OCI-LY1 (cell line): ENCODE measurements around the gene DNAH9.

ENCODE experiments used
- H2AFZ ChIP-seq: fragments of 200-600 bp; sonication (generic), shearing (Covaris generic); 2 replicates; pipeline ENCODE4 v1.6.0; 2014; ENCODE audit warnings: antibody characterized with exemption, mild to moderate bottlenecking, low read length
- H3F3A ChIP-seq: fragments of 200-600 bp; sonication (generic), shearing (Covaris generic); 2 replicates; pipeline ENCODE4 v1.6.0; 2014; ENCODE audit warnings: mild to moderate bottlenecking, antibody characterized with exemption, low read length, moderate library complexity; ENCODE audit not compliant: insufficient read depth
- H3K27ac ChIP-seq: fragments of 200-600 bp; sonication (generic); 2 replicates; pipeline ENCODE4 v1.5.1; 2014; ENCODE audit warnings: low read length, mixed run types, mild to moderate bottlenecking, low read depth; ENCODE audit not compliant: poor library complexity, severe bottlenecking
- H3K27me3 ChIP-seq: fragments of 200-600 bp; sonication (generic); 2 replicates; pipeline ENCODE4 v1.6.0; 2014; ENCODE audit warnings: antibody characterized with exemption, mild to moderate bottlenecking, low read length, moderate library complexity; ENCODE audit not compliant: insufficient read depth
- H3K36me3 ChIP-seq: fragments of 200-600 bp; sonication (generic); 2 replicates; pipeline ENCODE4 v1.6.1; 2014; ENCODE audit warnings: mild to moderate bottlenecking, antibody characterized with exemption, low read length, moderate library complexity, mixed read lengths; ENCODE audit not compliant: insufficient read depth
- H3K4me1 ChIP-seq: fragments of 200-600 bp; sonication (generic); 2 replicates; pipeline ENCODE4 v1.5.1; 2014; ENCODE audit warnings: mild to moderate bottlenecking, low read length, moderate library complexity; ENCODE audit not compliant: insufficient read depth, severe bottlenecking
- H3K4me2 ChIP-seq: fragments of 200-600 bp; sonication (generic), shearing (Covaris generic); 2 replicates; pipeline ENCODE4 v1.6.1; 2014; ENCODE audit warnings: low read length
- H3K4me3 ChIP-seq: fragments of 200-600 bp; sonication (generic); 2 replicates; pipeline ENCODE4 v1.5.1; 2014; ENCODE audit warnings: low read length, low read depth, mild to moderate bottlenecking, mixed read lengths; ENCODE audit not compliant: poor library complexity, severe bottlenecking
- H3K79me2 ChIP-seq: fragments of 200-600 bp; shearing (Covaris generic); 2 replicates; pipeline ENCODE4 v1.6.1; 2016; ENCODE audit warnings: mixed run types, low read length, mixed read lengths; ENCODE audit not compliant: insufficient read depth
- H3K9ac ChIP-seq: fragments of 200-600 bp; sonication (generic), shearing (Covaris generic); 2 replicates; pipeline ENCODE4 v1.6.1; 2014; ENCODE audit warnings: mild to moderate bottlenecking, low read length, mixed read lengths
- H3K9me2 ChIP-seq: fragments of 200-600 bp; sonication (generic), shearing (Covaris generic); 2 replicates; pipeline ENCODE4 v1.6.1; 2014; ENCODE audit warnings: low read depth, mild to moderate bottlenecking, low read length, mixed read lengths
- H3K9me3 ChIP-seq: fragments of 200-600 bp; shearing (Covaris generic); 2 replicates; pipeline ENCODE4 v1.6.1; 2014; ENCODE audit warnings: low read length, mixed read lengths
- H4K20me1 ChIP-seq: fragments of 200-600 bp; sonication (generic), shearing (Covaris generic); 2 replicates; pipeline ENCODE4 v1.6.0; 2016; ENCODE audit warnings: mild to moderate bottlenecking, low read length; ENCODE audit not compliant: insufficient read depth
- CTCF ChIP-seq: fragments of 200-600 bp; sonication (generic), shearing (Covaris generic); IDR thresholded peaks from 2 replicates; pipeline ENCODE4 v1.5.1; 2017; ENCODE audit warnings: mild to moderate bottlenecking, antibody characterized with exemption, low read length, moderate library complexity, mixed read lengths
- EZH2 ChIP-seq: fragments of 200-600 bp; sonication (generic), shearing (Covaris generic); IDR thresholded peaks from 2 replicates; pipeline ENCODE4 v1.8.0; 2017; ENCODE audit warnings: borderline replicate concordance, mixed run types, mild to moderate bottlenecking, antibody characterized with exemption, low read length, moderate library complexity, mixed read lengths

Gene DNAH9

GRCh38 chr17:11739351-11739750 is 141.1 kb downstream of the DNAH9 start:
- H3K9ac ChIP-seq, result no peak overlapping the region
- no peak for TF ChIP-seq EZH2
- TF ChIP-seq CTCF, result no peak
- no peaks in the 10 kb centered on the region for H3K79me2 ChIP-seq
- H3K4me2 ChIP-seq, result no peak overlapping the region
- H3K9me3 ChIP-seq, result no peaks in the 10 kb centered on the region
- no peak overlapping the region for H3K4me3 ChIP-seq
- H3K36me3 ChIP-seq, result no peaks in the 10 kb centered on the region
- H3F3A ChIP-seq, result no peaks in the 10 kb centered on the region
- no peaks in the 10 kb centered on the region for H4K20me1 ChIP-seq
- no peak overlapping the region for H2AFZ ChIP-seq
- H3K9me2 ChIP-seq, result no peaks in the 10 kb centered on the region
- H3K4me1 ChIP-seq, result no peaks in the 10 kb centered on the region
- H3K27me3 ChIP-seq, result no peaks in the 10 kb centered on the region
- H3K27ac ChIP-seq, result no peak overlapping the region

DNA sequence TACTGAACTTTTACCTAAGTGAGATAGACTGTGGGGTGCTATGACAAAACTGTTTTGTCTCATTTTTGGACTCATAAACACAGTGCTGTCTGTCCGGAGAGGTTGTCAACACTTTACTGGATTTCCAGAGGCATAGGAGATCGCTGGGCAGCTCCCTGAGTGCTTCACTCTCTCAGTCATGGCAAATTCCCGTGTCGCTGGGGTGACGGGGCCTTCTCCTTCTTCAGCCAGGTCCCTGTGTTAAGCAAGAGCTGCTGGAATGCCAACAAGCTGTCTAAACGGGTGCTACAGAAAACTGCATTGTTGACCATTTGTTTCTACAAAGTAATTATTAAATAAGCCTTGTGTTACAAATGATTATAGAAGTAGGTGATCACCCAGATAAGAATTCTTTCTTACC is 141.6 kb downstream of the DNAH9 start:
- no peaks in the 10 kb centered on the region for H3K79me2 ChIP-seq
- no peak overlapping the region for H3K9ac ChIP-seq
- no peaks in the 10 kb centered on the region for H3K9me3 ChIP-seq
- no peaks in the 10 kb centered on the region for H3K27me3 ChIP-seq
- no peak for TF ChIP-seq EZH2
- no peak for TF ChIP-seq CTCF
- no peak overlapping the region for H3K4me2 ChIP-seq
- H3K36me3 ChIP-seq, result no peaks in the 10 kb centered on the region
- no peak overlapping the region for H3K4me3 ChIP-seq
- H3F3A ChIP-seq, result no peaks in the 10 kb centered on the region
- H3K9me2 ChIP-seq, result no peaks in the 10 kb centered on the region
- H2AFZ ChIP-seq, result no peak overlapping the region
- H3K27ac ChIP-seq, result no peak overlapping the region
- no peaks in the 10 kb centered on the region for H4K20me1 ChIP-seq
- no peaks in the 10 kb centered on the region for H3K4me1 ChIP-seq

GRCh38 chr17:11742886-11743285 is 144.6 kb downstream of the DNAH9 start:
- no peaks in the 10 kb centered on the region for H3K27me3 ChIP-seq
- no peak overlapping the region for H3K9ac ChIP-seq
- H3K4me2 ChIP-seq, result no peak overlapping the region
- H3K27ac ChIP-seq, result no peak overlapping the region
- no peaks in the 10 kb centered on the region for H3F3A ChIP-seq
- TF ChIP-seq CTCF (no peak), EZH2 (no peak)
- no peaks in the 10 kb centered on the region for H3K9me3 ChIP-seq
- H3K36me3 ChIP-seq, result no peaks in the 10 kb centered on the region
- no peaks in the 10 kb centered on the region for H3K79me2 ChIP-seq
- H3K4me1 ChIP-seq, result no peaks in the 10 kb centered on the region
- H4K20me1 ChIP-seq, result no peaks in the 10 kb centered on the region
- H3K9me2 ChIP-seq, result no peaks in the 10 kb centered on the region
- H2AFZ ChIP-seq, result no peak overlapping the region
- H3K4me3 ChIP-seq, result no peak overlapping the region
